ENCODE data around the gene MAZ.

DNA sequence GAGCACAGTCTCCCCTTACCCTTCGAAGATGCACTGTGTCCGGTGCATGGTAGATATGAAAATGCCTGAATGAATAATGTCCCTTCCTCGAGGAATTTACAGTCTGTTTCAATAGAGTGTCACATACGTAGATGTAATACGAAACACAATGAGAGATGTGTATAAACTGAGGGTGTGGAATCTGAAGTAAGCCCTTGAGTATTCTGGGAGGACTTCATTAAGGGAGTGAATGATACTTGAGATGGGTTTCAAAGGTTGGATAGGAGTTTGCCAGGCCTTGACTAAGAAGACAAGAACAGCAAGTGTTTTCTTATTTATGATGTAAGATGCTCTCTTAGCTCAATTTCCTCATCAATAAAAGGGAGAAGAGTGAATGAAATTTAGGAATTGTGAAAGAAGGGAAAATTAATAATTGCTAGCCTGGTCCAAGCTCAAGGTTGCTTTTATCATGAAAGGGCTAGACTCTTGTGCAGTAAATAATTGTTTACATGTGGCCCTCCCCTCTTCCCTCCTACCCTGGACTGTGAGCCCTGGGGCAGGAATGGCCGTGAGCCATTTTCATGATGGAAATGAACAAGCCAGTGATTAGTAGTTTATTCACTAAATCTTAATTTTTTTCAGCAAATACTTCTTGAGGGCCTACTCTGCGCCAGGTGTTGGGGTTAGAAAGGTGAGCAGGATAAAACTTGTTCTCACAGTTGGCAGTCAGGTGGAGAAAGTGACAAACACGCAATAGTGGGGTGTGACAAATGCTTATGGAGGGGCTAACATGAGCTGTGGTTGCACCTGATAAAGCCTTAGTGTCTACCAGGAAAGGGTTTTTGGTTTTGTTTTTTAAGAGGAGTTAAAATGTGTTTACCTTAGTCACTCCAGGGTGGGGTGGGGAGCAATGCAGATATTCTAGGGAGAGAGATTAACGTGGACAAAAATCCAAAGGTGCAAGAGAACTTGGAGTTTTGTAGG, 14.2 kb upstream of the MAZ start:
- TF ChIP-seq, protein P1, sequence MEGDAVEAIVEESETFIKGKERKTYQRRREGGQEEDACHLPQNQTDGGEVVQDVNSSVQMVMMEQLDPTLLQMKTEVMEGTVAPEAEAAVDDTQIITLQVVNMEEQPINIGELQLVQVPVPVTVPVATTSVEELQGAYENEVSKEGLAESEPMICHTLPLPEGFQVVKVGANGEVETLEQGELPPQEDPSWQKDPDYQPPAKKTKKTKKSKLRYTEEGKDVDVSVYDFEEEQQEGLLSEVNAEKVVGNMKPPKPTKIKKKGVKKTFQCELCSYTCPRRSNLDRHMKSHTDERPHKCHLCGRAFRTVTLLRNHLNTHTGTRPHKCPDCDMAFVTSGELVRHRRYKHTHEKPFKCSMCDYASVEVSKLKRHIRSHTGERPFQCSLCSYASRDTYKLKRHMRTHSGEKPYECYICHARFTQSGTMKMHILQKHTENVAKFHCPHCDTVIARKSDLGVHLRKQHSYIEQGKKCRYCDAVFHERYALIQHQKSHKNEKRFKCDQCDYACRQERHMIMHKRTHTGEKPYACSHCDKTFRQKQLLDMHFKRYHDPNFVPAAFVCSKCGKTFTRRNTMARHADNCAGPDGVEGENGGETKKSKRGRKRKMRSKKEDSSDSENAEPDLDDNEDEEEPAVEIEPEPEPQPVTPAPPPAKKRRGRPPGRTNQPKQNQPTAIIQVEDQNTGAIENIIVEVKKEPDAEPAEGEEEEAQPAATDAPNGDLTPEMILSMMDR (IDR thresholded peaks at IDR 0.05): no peak
- TF ChIP-seq EZH2 (IDR thresholded peaks at IDR 0.05): no peak
- no peak for TF ChIP-seq EZH2phosphoT487 (IDR thresholded peaks at IDR 0.05)
